Islet precursor cell (in vitro differentiated cells): ENCODE measurements around the gene METTL26.

Experiments used
- DNase-seq: peaks from one replicate; pipeline ENCODE4 v3.0.0-alpha.2; 2018

Gene METTL26

DNA sequence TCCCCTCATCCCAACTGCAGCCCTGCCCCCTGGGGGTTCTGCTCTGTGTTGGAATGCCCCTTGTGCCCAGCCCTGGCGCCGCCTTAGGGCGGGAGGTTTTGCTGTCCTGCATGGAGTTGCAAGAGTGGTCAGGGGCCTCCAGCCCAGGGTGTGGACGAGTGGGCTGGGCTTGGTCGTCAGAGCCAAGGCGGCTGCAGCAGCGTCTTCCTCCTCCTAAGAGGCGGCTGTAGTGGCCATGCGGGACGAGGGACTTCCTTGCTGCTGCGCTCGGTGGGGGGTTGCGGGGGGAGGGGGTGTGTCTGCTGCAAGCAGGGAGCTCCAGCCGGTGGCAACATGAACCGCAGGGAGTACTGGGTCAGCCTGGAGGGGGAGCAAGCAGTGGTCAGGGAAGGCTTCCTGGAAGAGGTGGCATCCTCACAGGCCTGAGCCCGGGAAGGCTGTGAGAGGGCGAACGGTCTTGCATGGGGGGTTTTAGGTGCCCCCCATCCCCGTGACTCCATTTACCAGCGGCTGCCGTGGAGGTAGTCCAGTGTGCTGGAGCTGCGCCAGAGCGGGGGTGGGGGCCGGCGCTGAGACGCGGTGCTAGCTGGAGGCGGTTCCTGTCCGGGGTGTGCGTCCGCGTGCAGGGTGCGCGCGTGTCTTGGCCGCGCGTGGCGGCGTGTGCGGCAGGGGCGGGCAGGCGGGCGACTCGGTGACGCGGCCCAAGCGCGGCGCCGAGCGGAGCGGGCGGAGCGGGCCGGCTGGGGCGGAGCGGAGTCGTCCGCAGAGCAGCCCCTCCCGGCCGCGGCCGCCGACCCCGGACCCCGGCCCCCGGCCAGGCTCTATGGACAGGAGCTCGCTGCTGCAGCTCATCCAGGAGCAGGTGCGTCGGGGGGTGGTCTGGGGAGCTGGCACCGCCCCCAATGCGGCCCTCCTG lies 39.1 kb upstream of the METTL26 start, which contains the start of gene RHBDL1:
RHBDL1 (plus strand) TSS at position 704 of the 916 bp plus-strand sequence; CDS start at position 824, 120 bp downstream.
- peak; percentile 82 for DNase-seq

DNA sequence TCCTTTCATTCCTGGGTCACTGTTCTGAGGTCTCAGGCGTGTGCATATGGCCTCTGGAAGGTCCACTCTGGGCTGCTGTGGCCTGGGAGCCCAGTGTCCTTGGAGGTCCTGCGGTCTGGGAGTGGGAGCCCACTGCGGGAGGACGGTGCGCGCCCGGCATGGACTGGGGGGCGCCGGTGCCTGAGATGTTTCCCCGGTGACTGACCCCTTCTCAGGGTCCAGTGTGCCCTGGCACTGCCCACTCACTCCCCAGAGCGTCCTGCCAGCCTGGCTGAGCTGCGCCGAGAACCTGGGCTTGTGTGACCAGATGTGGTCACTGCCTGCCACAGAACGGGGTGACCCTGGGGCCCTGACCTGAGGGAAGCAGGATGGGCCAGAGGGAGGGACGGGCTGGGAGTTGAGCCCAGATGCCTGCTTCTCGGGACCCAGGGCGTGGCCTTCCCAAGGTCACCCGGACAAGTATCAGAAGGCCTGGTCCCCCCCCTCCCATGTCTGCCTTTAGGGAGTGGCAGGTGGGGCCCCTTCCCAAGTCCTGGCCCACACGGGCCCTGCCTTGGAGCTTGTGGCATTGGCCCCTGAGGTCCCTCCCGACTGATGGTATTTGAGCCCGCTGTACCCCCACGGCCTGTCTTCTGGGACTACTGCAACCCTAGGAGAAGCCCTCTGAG lies 38.2 kb upstream of the METTL26 start:
- DNase-seq: no peak

DNA sequence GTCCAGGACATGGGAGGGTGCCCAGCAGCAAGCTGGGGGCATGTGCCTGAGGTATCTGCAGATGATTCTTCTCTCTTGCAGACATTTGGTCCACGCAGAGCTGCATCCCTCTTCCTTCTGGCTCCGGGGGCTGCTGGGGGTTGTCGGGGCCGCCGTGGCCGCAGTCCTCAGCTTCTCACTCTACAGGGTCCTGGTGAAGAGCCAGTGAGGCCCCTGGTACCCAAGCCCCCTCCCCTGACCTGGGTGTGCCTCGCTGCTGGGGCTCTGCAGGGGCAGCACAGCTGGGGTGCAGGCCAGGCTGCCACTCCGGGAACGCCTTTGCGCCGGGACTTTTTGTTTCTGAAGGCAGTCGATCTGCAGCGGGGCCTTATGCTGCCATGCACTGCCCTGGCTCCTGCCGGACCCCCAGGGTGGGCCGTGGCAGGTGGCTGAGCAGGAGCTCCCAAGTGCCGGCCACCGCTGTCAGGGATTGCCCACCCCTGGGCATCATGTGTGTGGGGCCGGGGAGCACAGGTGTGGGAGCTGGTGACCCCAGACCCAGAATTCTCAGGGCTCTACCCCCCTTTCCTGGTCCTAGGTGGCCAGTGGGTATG lies 37.4 kb upstream of the METTL26 start:
- no peak for DNase-seq

DNA sequence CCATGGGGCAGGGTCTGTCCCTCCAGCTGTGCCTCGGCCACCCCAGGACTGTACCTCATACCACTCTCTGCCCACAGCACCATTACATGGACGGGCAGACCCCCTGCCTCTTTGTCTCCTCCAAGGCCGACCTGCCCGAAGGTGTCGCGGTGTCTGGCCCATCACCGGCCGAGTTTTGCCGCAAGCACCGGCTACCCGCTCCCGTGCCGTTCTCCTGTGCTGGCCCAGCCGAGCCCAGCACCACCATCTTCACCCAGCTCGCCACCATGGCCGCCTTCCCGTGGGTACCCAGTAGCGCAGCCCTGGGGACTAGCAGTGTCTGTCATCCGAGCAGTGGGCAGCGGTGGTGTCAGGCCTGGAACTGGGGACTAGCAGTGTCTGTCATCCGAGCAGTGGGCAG lies 36.7 kb upstream of the METTL26 start:
- no peak for DNase-seq

DNA sequence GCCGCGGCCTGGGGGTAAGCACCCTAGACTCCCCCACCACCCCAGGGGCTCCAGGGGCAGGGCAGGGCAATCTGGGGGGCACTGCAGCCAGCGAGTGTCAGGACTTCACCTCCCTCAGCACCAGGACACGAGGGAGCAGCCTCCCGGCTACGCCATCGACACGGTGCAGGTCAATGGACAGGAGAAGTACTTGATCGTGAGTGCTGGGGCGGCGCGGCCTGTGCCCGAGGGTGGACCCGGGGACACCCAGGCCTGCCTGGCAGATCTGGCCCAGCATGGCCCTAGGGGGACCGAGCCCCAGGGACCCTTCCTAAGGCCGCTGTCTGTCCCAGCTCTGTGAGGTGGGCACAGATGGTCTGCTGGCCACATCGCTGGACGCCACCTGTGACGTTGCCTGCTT lies 36.3 kb upstream of the METTL26 start:
- no peak for DNase-seq

DNA sequence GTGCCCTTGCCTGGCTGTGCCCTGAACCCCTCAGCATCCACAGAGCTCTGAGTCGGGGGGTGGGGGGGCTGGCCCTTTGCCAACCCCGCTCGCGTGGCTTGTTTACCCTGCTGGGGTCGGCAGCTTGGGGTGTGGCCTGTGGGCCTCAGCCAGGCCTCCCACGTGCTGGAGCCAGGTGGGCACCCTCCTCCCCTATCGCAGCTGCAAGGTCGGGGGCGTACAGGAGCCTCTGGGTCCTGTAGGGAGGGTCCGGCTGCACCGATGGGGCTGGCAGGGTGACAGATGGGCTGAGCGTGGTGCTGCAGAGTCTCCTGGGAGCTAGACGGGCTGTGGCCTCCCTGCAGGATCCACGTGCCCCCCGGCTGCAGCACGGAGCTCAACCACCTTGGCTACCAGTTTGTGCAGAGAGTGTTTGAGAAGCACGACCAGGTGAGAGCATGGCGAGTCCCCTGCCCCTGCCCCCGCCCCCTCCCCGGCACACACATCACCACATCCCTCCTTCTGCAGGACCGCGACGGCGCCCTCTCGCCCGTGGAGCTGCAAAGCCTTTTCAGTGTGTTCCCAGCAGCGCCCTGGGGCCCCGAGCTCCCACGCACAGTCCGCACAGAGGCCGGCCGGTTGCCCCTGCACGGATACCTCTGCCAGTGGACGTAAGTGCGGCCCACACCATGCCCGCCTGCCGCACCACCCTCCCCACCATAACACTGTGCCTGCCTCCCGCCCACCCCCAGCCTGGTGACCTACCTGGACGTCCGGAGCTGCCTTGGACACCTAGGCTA lies 35.4 kb upstream of the METTL26 start:
- DNase-seq: no peak

DNA sequence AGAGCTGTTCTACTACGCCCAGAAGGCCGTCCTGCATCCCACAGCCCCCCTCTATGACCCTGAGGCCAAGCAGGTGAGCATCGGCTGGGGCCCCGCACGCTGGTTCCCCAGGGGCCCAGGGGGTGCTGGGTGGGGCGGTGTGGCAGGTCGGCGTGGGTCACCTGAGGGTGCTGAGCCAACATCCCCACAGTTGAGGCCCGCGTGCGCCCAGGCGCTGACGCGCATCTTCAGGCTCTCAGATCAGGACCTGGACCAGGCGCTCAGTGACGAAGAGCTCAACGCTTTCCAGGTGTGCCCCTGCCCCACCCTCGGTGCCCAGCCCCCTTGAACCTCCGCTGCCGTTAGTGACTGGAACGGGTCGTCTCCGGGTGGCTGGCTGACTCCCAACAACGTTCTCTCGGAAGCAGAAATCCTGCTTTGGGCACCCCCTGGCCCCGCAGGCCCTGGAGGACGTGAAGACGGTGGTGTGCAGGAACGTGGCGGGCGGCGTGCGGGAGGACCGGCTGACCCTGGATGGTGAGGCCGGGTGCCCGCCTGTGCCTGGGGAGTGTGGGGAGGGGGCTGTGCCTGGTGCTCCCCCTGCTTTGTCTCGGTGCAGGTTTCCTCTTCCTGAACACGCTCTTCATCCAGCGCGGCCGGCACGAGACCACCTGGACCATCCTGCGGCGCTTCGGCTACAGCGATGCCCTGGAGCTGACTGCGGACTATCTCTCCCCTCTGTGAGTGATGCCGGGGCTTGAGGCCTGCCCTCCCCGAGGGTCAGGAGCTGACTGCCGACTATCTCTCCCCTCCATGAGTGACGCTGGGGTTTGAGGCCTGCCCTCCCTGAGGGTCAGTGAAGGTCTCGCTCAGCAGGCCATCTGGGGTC lies 34.6 kb upstream of the METTL26 start:
- no peak for DNase-seq

DNA sequence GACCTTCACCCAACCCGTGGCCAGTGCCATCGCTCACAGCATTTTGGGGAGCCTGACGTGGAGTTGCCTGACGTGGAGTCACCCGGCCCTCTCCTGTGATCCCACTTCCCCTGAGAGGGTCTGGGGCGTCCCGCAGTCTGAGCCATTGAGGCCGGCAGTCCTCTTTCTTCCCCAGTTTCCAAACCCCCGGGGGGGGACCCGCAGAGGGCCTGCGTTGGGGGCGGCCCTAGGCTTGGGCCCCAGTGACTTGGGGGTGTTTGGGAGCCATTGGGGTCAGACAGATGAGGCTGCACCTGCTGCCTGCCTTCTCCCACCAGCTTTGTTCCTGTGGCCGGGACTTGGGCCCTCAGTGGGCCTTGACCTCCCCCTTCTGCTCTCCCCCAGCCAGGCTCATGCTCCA lies 33.6 kb upstream of the METTL26 start:
- DNase-seq: no peak

DNA sequence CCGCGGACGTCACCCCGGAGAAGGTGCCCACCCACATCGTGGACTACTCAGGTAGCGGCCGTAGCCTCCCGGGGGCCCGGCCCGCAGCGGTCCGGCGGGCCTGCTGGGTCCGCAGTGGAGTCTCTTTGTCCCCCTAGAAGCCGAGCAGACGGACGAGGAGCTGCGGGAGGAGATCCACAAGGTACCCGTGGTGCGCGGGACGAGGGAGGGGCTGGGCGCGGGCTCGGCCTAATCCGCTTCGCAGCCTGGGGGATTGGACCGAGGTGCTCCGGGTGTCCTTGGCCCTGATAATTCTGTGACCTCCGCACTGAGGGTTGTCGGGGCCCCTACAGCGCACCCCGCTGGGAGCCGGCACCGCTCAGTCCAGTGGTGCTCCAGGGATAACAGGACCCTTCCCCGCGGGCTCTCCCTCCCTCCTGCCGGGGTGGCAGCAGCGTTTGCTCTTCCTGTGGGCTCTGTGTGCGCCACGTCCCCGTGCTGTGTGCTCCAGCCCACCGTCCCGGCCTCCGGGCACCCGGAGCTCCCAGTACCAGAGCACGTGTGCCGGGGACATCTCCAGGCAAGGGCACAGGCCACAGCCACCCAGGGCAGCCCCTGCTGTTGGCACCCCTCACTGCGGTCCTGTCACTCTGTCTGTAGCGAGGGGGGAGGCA lies 32.5 kb upstream of the METTL26 start:
- DNase-seq: no peak

DNA sequence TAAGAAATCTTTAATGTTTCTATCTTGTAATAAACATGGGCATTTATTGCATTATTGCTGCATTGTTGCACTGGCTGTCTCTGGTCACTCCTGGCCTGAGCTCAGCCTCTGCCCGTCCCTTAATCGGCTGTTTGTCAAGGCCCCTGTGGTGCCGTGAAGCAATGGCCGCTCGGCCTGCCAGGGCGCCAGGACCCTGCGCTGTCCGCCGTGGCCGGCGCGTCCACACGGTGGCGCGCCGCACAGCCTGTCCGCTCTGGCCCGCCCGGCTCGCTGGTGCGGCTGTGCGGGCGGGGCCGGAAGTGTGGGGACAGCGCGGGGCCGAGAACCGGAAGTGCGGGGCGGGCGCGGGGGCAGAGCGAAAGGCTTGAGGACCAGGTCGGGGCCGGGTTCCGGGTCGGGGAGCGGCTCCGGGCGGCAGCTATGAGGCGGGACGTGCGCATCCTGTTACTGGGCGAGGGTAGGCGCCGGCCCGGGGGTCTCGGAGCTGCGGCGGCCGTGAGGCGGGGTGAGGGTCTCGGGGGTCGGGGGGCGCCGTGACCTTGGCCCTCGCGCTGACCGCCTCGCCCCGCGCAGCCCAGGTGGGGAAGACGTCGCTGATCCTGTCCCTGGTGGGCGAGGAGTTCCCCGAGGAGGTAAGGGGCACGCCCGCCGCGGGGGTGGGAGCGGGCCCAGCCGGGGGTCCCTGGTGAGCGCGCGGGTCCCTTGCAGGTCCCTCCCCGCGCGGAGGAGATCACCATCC lies 31.8 kb upstream of the METTL26 start, which contains the start of gene RHOT2:
RHOT2 (plus strand) TSS at position 353 of the 739 bp plus-strand sequence; CDS start at position 421, 68 bp downstream.
- DNase-seq: peak; percentile 96

DNA sequence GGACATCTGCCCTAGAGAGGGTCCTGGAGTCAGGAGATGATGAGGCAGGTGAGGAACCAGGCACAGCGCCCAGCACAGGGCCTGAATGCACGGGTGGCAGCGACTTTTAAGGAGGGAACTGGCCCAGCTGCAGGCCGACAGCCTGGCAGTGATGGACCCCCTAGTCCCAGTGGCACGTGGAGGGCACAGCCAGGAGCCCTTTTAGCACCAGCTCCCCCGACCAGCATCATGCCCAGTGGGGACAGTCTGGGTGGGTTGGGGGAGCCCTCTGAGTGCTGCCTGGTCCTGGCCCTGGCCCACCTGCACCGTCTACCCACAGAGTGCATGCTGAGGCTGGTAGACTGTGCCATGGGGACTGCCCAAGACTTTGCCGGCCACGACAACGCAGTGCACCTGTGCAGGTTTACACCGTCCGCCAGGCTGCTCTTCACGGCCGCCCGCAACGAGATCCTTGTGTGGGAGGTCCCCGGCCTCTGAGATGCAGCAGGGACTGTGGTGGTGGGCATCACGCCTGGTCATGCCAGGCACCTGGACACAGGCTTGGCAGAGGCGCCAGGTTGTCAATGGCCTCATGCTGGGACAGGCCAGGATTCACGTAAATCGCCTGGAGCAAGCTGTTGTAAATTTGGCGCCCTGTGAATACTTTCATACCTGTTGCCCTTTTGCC lies 31.1 kb upstream of the METTL26 start:
- DNase-seq: no peak

DNA sequence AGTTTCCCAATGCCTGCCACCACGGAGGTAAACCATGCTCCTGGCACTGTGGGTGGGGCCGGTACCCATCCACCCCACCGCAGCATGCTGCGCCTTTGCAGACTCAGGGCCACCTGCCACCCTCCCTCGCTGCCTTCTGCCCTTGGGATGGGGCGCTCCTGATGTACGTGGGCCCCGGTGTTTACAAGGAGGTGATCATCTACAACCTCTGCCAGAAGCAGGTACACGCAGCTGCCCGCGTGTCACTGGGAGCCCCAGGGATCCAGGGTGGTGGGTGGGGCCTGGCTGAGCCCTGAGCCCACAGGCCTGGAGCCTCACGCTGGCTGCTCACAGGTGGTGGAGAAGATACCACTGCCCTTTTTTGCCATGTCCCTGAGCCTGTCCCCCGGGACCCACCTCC lies 30.5 kb upstream of the METTL26 start:
- no peak for DNase-seq

DNA sequence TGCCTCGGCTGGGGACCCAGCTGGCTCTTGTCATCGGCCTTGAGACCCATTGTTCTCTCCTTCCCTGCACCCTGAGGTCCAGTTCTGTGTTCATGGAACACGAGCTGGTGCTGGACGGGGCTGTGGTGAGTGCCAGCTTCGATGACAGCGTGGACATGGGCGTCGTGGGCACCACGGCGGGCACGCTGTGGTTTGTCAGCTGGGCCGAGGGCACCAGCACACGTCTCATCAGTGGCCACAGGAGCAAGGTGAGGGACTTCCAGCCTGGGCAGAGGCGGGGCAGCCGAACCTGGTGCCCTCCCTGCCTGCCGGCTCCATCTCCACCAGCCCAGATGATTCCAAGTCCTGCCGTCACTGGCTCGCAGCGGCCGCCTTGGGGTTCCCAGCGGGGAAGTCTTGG lies 26.5 kb upstream of the METTL26 start:
- DNase-seq: no peak

DNA sequence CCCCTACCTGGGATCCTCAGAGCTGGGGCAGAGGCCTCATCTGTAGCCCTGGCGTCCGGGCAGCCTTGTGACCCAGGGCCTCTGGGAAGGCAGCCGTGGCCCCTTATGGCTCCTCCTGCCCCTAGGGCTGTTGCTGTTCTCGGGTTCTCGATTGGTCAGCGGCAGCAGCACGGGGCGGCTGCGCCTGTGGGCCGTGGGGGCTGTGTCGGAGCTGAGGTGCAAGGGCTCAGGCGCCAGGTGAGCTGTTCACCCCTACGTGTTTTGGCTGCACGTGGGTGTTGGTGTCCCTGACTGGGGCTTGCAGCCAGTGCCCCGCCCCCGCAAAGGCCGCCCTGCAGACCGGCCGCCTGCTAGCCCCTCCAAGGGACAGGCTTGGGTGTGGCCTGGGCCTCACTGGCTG lies 26.0 kb upstream of the METTL26 start:
- no peak for DNase-seq

DNA sequence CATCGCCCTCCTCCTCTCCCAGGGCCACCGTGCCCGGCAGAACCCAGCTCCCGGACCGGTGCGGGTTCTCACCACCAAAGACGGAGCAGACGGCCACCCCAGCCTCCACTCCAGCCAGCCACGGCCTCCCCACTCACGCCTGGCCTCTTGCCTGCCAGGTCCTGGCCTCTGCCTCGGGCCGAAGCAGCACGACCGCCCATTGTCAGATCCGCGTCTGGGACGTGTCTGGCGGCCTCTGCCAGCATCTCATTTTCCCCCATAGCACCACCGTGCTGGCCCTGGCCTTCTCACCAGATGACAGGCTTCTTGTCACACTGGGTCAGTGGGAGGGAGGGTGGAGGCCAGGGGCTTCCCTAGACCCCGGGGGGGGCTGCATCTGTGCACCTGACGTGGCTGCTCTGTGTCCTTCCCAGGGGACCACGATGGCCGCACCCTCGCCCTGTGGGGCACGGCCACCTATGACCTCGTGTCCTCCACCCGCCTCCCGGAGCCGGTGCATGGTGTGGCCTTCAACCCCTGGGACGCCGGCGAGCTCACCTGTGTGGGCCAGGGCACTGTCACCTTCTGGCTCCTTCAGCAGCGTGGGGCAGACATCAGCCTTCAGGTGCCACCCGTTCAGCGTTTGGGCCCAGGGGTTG lies 25.2 kb upstream of the METTL26 start:
- DNase-seq: no peak

DNA sequence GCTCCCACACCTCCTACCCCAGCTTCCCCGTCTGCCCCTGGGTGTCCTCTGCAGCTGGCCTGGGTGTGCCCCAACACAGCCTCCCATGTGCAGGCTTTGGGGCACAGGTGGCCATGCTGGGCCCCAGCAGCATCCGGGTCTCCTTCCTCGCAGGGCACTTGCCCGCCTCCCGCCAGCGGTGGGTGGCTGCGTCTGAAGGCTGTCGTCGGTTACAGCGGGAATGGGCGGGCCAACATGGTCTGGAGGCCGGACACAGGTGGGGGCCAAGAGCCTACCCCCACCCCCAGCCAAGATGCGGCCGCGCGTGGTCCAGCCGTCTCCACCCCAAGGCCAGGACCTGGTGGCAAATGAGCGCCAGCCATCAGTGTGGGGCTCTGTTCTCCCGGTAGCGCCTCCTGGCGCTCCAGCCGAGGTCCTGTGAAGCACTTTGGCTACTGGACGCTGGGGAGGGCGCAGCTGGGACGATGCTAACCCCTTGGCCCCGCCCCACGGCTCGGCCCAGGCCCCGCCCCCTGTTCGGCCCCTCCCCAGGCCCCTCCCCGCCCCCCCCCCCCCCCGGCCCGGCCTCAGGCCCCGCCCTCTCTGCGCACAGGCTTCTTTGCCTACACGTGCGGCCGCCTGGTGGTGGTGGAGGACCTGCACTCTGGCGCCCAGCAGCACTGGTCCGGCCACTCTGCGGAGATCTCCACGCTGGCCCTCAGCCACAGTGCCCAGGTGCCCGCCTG lies 24.5 kb upstream of the METTL26 start:
- DNase-seq: peak; percentile 96

DNA sequence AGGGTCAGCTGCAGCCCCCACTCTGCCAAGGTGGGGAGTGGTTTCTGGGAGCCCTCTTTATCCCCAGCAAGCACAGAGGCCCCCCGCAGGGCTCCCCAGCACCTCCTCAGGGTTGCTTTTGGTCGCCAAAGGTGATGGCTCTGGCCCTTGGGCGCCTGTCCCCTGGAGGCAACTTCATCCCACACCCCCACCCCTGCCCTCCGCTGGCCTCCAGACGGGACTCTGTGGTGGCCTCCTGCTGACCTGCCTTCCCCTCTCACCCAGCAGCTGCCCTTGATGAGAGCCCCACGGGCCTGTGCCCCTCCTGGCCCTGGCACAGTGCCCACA lies 24.0 kb upstream of the METTL26 start:
- DNase-seq: no peak

DNA sequence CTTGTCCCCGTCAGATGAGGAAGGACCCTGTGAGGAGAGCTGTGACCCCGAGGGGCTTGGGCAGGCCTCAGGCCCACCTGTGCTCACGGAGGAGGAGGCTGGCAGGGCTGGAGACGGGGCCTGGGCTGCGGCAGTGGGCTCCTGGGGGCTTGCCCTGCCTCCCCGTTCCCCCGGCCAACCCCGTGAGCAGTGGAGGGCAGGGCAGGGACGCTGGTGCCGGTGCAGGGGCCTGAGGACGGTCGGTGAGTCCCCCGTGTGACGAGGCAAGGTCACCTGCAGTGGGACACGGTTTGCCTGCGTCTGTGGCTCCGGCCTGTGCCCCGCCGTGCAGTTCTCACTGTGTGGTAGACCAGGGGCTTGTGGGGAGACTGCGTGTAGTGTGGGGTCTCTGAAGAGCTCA lies 23.5 kb upstream of the METTL26 start:
- no peak for DNase-seq
